ENCODE measurements around the gene DOC2B.

- TF ChIP-seq, protein P1, sequence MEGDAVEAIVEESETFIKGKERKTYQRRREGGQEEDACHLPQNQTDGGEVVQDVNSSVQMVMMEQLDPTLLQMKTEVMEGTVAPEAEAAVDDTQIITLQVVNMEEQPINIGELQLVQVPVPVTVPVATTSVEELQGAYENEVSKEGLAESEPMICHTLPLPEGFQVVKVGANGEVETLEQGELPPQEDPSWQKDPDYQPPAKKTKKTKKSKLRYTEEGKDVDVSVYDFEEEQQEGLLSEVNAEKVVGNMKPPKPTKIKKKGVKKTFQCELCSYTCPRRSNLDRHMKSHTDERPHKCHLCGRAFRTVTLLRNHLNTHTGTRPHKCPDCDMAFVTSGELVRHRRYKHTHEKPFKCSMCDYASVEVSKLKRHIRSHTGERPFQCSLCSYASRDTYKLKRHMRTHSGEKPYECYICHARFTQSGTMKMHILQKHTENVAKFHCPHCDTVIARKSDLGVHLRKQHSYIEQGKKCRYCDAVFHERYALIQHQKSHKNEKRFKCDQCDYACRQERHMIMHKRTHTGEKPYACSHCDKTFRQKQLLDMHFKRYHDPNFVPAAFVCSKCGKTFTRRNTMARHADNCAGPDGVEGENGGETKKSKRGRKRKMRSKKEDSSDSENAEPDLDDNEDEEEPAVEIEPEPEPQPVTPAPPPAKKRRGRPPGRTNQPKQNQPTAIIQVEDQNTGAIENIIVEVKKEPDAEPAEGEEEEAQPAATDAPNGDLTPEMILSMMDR (optimal IDR thresholded peaks at IDR 0.05 in 1 of 3, IDR thresholded peaks at IDR 0.05 in 1 of 3, conservative IDR thresholded peaks at IDR 0.05 in 1 of 3; ENCODE audit: extremely low read depth in 1 of 3, insufficient read depth in 2 of 3, low read length in 3 of 3): no peak
- no peak for TF ChIP-seq EZH2 (IDR thresholded peaks at IDR 0.05; ENCODE audit: low read length)
Observed at GRCh38 chr17:200586-200985, 19.1 kb upstream of the DOC2B start.
